B cell (primary cell): ENCODE measurements around the gene CAMK2B. TPM values are rescaled to one million over a fixed set of nuclear protein-coding genes. Genes with fewer than 3 reads are reported as not detected.

ENCODE experiments used
- ATAC-seq: fragments of 200-7000 bp; cut with Tn5 transposase; one replicate; pipeline ENCODE4 v1.10.0; 2021; ENCODE audit warnings: low read depth, mild to moderate bottlenecking, moderate number of reproducible peaks, moderate library complexity
- CTCF ChIA-PET: fragments of 350-600 bp; sonication (Branson Sonifier 250); formaldehyde crosslinking; loops from one replicate; lab custom pipeline; 2021; ENCODE audit warnings: antibody characterized with exemption, inconsistent platforms; lab: Charles Lee
- POLR2A ChIA-PET: fragments of 350-600 bp; sonication (Branson Sonifier 250); formaldehyde crosslinking; loops from one replicate; lab custom pipeline; 2021; ENCODE audit warnings: antibody characterized with exemption; lab: Charles Lee
- DNase-seq: peaks from one replicate; pipeline ENCODE4 v3.0.0; 2013
- H2AFZ ChIP-seq: 2 replicates; pipeline ENCODE4 v1.6.1; 2012; ENCODE audit warnings: mild to moderate bottlenecking, low read depth, low read length; ENCODE audit not compliant: insufficient read depth, poor library complexity, severe bottlenecking
- H3K27ac ChIP-seq, 2 donors: 1 replicate in 1 of 2; 2 replicates in 1 of 2; pipeline ENCODE4 v1.5.1; 2012 to 2013; ENCODE audit warnings: low read length in 2 of 2, mild to moderate bottlenecking in 2 of 2, moderate library complexity in 1 of 2
- H3K27me3 ChIP-seq, 4 experiments: fragments of 200-600 bp in 1 of 4; sonication (generic) in 1 of 4; replicated peaks in 1 of 4; 1 replicate in 2 of 4; 2 replicates in 2 of 4; pipeline versions ENCODE4 v1.6.1 to v1.7.0; 2013 to 2016; ENCODE audit warnings: low read length in 3 of 4, mild to moderate bottlenecking in 2 of 4, mixed read lengths in 1 of 4, moderate library complexity in 1 of 4; ENCODE audit not compliant: insufficient read depth in 4 of 4, control insufficient read depth in 3 of 4; ENCODE audit errors: control extremely low read depth in 1 of 4
- H3K36me3 ChIP-seq, 2 experiments: replicated peaks in 1 of 2; 1 replicate in 1 of 2; 2 replicates in 1 of 2; pipeline versions ENCODE4 v1.6.1 to v1.7.1; 2013; ENCODE audit warnings: low read length in 1 of 2; ENCODE audit not compliant: insufficient read depth in 2 of 2, control insufficient read depth in 1 of 2; ENCODE audit errors: control extremely low read depth in 1 of 2, extremely low read depth in 1 of 2
- H3K4me1 ChIP-seq, 2 donors: fragments of 200-600 bp in 1 of 2; sonication (generic) in 1 of 2; 1 replicate in 1 of 2; 2 replicates in 1 of 2; pipeline versions ENCODE4 v1.5.1 to v1.6.1; 2013 to 2017; ENCODE audit warnings: low read length in 2 of 2; ENCODE audit not compliant: control insufficient read depth in 2 of 2, insufficient read depth in 2 of 2
- H3K4me2 ChIP-seq: replicated peaks from 2 replicates; pipeline ENCODE3; 2012; ENCODE audit warnings: mild to moderate bottlenecking, low read depth, low read length; ENCODE audit not compliant: poor library complexity, severe bottlenecking
- H3K4me3 ChIP-seq, 5 experiments: fragments of 200-600 bp in 1 of 5; sonication (generic) in 1 of 5; 1 replicate in 3 of 5; 2 replicates in 2 of 5; pipeline versions ENCODE4 v1.5.1 to v1.7.0; 2011 to 2016; ENCODE audit warnings: low read length in 4 of 5, mild to moderate bottlenecking in 4 of 5, low read depth in 2 of 5, control low read depth in 1 of 5, moderate library complexity in 1 of 5; ENCODE audit not compliant: insufficient read depth in 1 of 5; ENCODE audit errors: control extremely low read depth in 1 of 5, extremely low read depth in 1 of 5
- H3K79me2 ChIP-seq: fragments of 200-600 bp; sonication (generic); one replicate; pipeline ENCODE4 v1.6.0; 2016; ENCODE audit warnings: low read length; ENCODE audit not compliant: control insufficient read depth, insufficient read depth
- H3K9ac ChIP-seq: fragments of 200-600 bp; sonication (generic); 2 replicates; pipeline ENCODE4 v1.6.1; 2017; ENCODE audit warnings: mild to moderate bottlenecking, low read length, moderate library complexity
- H3K9me3 ChIP-seq, 3 donors: one replicate each; pipeline versions ENCODE4 v1.6.1 to v1.7.1; 2013; ENCODE audit warnings: low read length in 2 of 3; ENCODE audit not compliant: control insufficient read depth in 2 of 3, insufficient read depth in 1 of 3; ENCODE audit errors: control extremely low read depth in 1 of 3
- H4K20me1 ChIP-seq: 2 replicates; pipeline ENCODE4 v1.6.0; 2012; ENCODE audit warnings: mild to moderate bottlenecking, low read length; ENCODE audit not compliant: insufficient read depth, control insufficient read depth, poor library complexity, severe bottlenecking
- H3K27ac Mint-ChIP-seq: one replicate; pipeline ENCODE4 v1.8.0; 2021; ENCODE audit warnings: mixed read lengths
- H3K27me3 Mint-ChIP-seq: one replicate; pipeline ENCODE4 v1.8.0; 2021; ENCODE audit warnings: mixed read lengths
- H3K4me1 Mint-ChIP-seq: one replicate; pipeline ENCODE4 v1.8.0; 2021; ENCODE audit warnings: mixed read lengths
- H3K4me3 Mint-ChIP-seq: one replicate; pipeline ENCODE4 v1.8.0; 2021; ENCODE audit warnings: mixed read lengths
- H3K9me3 Mint-ChIP-seq: one replicate; pipeline ENCODE4 v1.8.0; 2022; ENCODE audit warnings: mixed read lengths; ENCODE audit not compliant: insufficient read depth
- CTCF ChIP-seq: fragments of 200-600 bp; IDR thresholded peaks from one replicate; pipeline ENCODE4 v1.8.0; 2022; ENCODE audit warnings: antibody characterized with exemption, mild to moderate bottlenecking
- EZH2 ChIP-seq: IDR thresholded peaks from 2 replicates; pipeline ENCODE4 v1.6.1; 2012; ENCODE audit warnings: borderline replicate concordance, low read depth, mild to moderate bottlenecking, moderate library complexity, low read length; ENCODE audit not compliant: insufficient read depth, poor library complexity, severe bottlenecking
- WGBS: methylation state at CpG from one replicate; pipeline ENCODE4 v1.1.5; 2013; ENCODE audit warnings: missing lambda C conversion rate; ENCODE audit not compliant: insufficient coverage; 5-methylcytosine and 5-hydroxymethylcytosine counted together
- intact Hi-C: fragments of 100-400 bp; cut with micrococcal nuclease; formaldehyde crosslinking; loops from one replicate; pipeline ENCODE4 v1.10.0; 2022
- polyA plus RNA-seq: library from polyadenylated mRNA; depleted of rRNA; stranded (reverse); fragments of >200 nt; gene quantifications from 2 replicates; pipeline ENCODE4 v1.2.3, GENCODE V29; 2012
- total RNA-seq, 2 donors: library from RNA; stranded (reverse); fragments of 120-200 nt in 1 of 2; gene quantifications; 1 replicate in 1 of 2; 2 replicates in 1 of 2; pipeline versions ENCODE4 v1.2.3 to v1.2.4, GENCODE V29; 2013 to 2022

The CAMK2B gene
- total and polyA plus RNA-seq, 2 donors (not counting 1 experiment from before 2014, with no cell fraction given), result 0.42 TPM; not detected in 1

- H3K4me2 ChIP-seq, result no peak overlapping the region
- Mint-ChIP-seq H3K27ac (no peak overlapping the region), H3K4me3 (no peak overlapping the region), H3K27me3 (no peaks in the 10 kb centered on the region), H3K4me1 (peaks cover 12% of the 10 kb centered on the region), H3K9me3 (no peaks in the 10 kb centered on the region)
- intact Hi-C loops, result no loop called here
- H2AFZ ChIP-seq, result no peak overlapping the region
- no peak overlapping the region for H3K9ac ChIP-seq
- H4K20me1 ChIP-seq, result no peaks in the 10 kb centered on the region
- no peaks in the 10 kb centered on the region for H3K9me3 ChIP-seq
- ChIA-PET POLR2A (no interaction called here), CTCF (interaction anchor here (1.2 kb wide), 1 partner anchor 10 kb away, joined by 4 read pairs; no protein-coding TSS in a partner anchor)
- peaks cover 0 to 10% of the 10 kb centered on the region in 2 donors for H3K4me1 ChIP-seq
- DNase-seq (no peak), ATAC-seq (no peak)
- H3K27me3 ChIP-seq, result no peaks in the 10 kb centered on the region
- peaks cover 3% of the 10 kb centered on the region for H3K79me2 ChIP-seq
- WGBS, result 91% methylated on average over 5 of the region's 7 CpGs
- peaks cover 0 to 59% of the 10 kb centered on the region in 2 experiments for H3K36me3 ChIP-seq
- H3K27ac ChIP-seq, result no peak overlapping the region
- TF ChIP-seq EZH2 (no peak), CTCF (no peak)
- no peak overlapping the region for H3K4me3 ChIP-seq
These were observed 112.7 kb downstream of the CAMK2B start for GRCh38 chr7:44212581-44213184.

- Histone ChIP-seq H3K9ac (no peak overlapping the region), H3K36me3 (peaks cover 1 to 66% of the 10 kb centered on the region in 2 experiments), H3K9me3 (no peaks in the 10 kb centered on the region), H4K20me1 (no peaks in the 10 kb centered on the region), H3K4me1 (peaks cover 0 to 10% of the 10 kb centered on the region in 2 donors), H3K4me3 (no peak overlapping the region), H3K4me2 (no peak overlapping the region), H3K27me3 (no peaks in the 10 kb centered on the region), H3K27ac (no peak overlapping the region), H2AFZ (no peak overlapping the region), H3K79me2 (peaks cover 3% of the 10 kb centered on the region)
- H3K4me1 Mint-ChIP-seq, result peaks cover 12% of the 10 kb centered on the region
- no peak overlapping the region for H3K4me3 Mint-ChIP-seq
- TF ChIP-seq EZH2, result no peak
- no peak for TF ChIP-seq CTCF
- WGBS, result 97% methylated on average over 4 of the region's 6 CpGs
- intact Hi-C loops, result no loop called here
- H3K27me3 Mint-ChIP-seq, result no peaks in the 10 kb centered on the region
- ATAC-seq (no peak), DNase-seq (no peak)
- POLR2A ChIA-PET, result no interaction called here
- no peaks in the 10 kb centered on the region for H3K9me3 Mint-ChIP-seq
- CTCF ChIA-PET, result interaction anchor here (1.2 kb wide), 1 partner anchor 9 kb away, joined by 4 read pairs; no protein-coding TSS in a partner anchor
- no peak overlapping the region for H3K27ac Mint-ChIP-seq
These were observed 113.4 kb downstream of the CAMK2B start for GRCh38 chr7:44212018-44212417.
